Sigmoid colon (tissue), 7 donors: ENCODE data around the gene DLGAP4. TPM values are rescaled to one million over a fixed set of nuclear protein-coding genes. Genes with fewer than 3 reads are reported as not detected.

Source experiments
- DNase-seq: peaks from one replicate; pipeline ENCODE4 v3.0.0-alpha.2; 2019
- H3K27ac ChIP-seq, 4 donors: fragments of 200-600 bp; sonication (generic); one replicate each; pipeline ENCODE4 v1.5.1; 2016 to 2019; ENCODE audit warnings: mild to moderate bottlenecking in 1 of 4
- H3K27me3 ChIP-seq, 3 donors: fragments of 200-600 bp; sonication (generic); one replicate each; pipeline ENCODE4 v1.5.1; 2019; ENCODE audit warnings: mild to moderate bottlenecking in 1 of 3
- H3K36me3 ChIP-seq, 4 donors: fragments of 200-600 bp; sonication (generic); one replicate each; pipeline ENCODE4 v1.5.1; 2016 to 2019
- H3K4me1 ChIP-seq, 4 donors: fragments of 200-600 bp; sonication (generic); one replicate each; pipeline ENCODE4 v1.5.1; 2017 to 2019
- H3K4me3 ChIP-seq, 4 donors: fragments of 200-600 bp; sonication (generic); one replicate each; pipeline ENCODE4 v1.5.1; 2017 to 2019; ENCODE audit warnings: mild to moderate bottlenecking in 2 of 4, moderate library complexity in 1 of 4
- H3K9me3 ChIP-seq, 4 donors: fragments of 200-600 bp in 3 of 4; sonication (generic) in 3 of 4; one replicate each; pipeline versions ENCODE4 v1.5.1 to v1.6.1; 2013 to 2019
- CTCF ChIP-seq, 4 experiments: fragments of 450-650 bp in 3 of 4; fragments of 200-600 bp in 1 of 4; IDR thresholded peaks; one replicate each; pipeline ENCODE4 v1.5.1; 2016 to 2019; ENCODE audit warnings: antibody characterized with exemption in 4 of 4, mild to moderate bottlenecking in 3 of 4, moderate library complexity in 2 of 4
- EP300 ChIP-seq, 4 donors: sonication (generic); formaldehyde crosslinking; IDR thresholded peaks; one replicate each; pipeline ENCODE4 v1.6.1; 2017; ENCODE audit warnings: antibody characterized with exemption in 4 of 4
- POLR2A ChIP-seq, 2 donors: fragments of 450-650 bp; IDR thresholded peaks; one replicate each; pipeline ENCODE4 v1.6.1; 2016; ENCODE audit warnings: antibody characterized with exemption in 2 of 2, mild to moderate bottlenecking in 2 of 2, moderate library complexity in 2 of 2
- POLR2AphosphoS5 ChIP-seq, 4 donors: sonication (generic); formaldehyde crosslinking; IDR thresholded peaks; one replicate each; pipeline ENCODE4 v1.6.1; 2017; ENCODE audit warnings: antibody characterized with exemption in 4 of 4
- whole genome bisulfite sequencing, 2 donors: extraction: QIAGEN DNeasy Blood & Tissue Kit; methylation state at CpG; one replicate each; pipeline ENCODE4 v1.1.7; 2013; 5-methylcytosine and 5-hydroxymethylcytosine counted together
- intact Hi-C: fragments of 100-400 bp; cut with DNase I; formaldehyde crosslinking; loops from one replicate; pipeline ENCODE4 v1.15.1; 2023
- polyA plus RNA-seq, 3 donors: library from polyadenylated mRNA; stranded (reverse); fragments of 200-250 nt; gene quantifications; one replicate each; pipeline ENCODE4 v1.2.3, GENCODE V29; 2013
- total RNA-seq, 4 donors: library from RNA; depleted of rRNA; stranded (reverse); fragments of >200 nt; gene quantifications; one replicate each; pipeline ENCODE4 v1.1.0, GENCODE V29; 2016
- donor health status: healthy with polysubstance abuse.
- donor health status: Bipolar disorder and iron deficiency.
- donor health status: healthy.

The DLGAP4 gene
- total and polyA plus RNA-seq, 7 donors: 21.0 to 60.7 (median 36.9) TPM

DNA sequence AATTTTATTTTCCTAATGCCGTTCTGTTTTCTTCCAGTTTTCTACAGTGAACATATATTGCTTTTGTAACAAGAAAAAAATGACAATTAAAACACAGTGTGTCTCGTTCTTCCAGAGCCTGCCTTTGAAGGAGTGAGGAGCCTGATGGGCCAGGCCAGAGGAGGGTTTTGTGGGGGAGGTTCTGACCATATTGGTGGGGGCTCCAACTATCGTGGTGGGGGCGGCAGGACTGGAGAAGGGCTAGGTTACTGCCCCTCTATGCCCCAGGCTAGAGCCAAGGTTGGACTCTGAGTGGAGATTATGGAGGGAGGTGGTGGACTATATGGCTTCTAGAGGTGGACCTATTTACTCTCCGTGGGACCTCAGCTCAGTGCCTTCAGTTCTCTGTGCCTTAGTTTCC lies 24.0 kb downstream of the DLGAP4 start:
- Histone ChIP-seq H3K27me3 (peaks cover 0 to 35% (median 9%) of the 10 kb centered on the region in 3 donors), H3K4me1 (no peaks in the 10 kb centered on the region), H3K4me3 (no peak overlapping the region), H3K36me3 (no peaks in the 10 kb centered on the region), H3K27ac (no peak overlapping the region), H3K9me3 (peaks cover 0 to 8% (median 0%) of the 10 kb centered on the region in 4 donors)
- WGBS, 2 donors: 82 to 85% methylated on average over 5 of the region's 5 CpGs
- no peak for DNase-seq
- TF ChIP-seq CTCF (IDR thresholded peaks at IDR 0.05) (no peak), POLR2A (IDR thresholded peaks at IDR 0.05) (no peak), POLR2AphosphoS5 (IDR thresholded peaks at IDR 0.05) (no peak), EP300 (IDR thresholded peaks at IDR 0.05) (no peak)
- intact Hi-C loops: no loop called here

- Histone ChIP-seq H3K9me3 (no peaks in the 10 kb centered on the region), H3K36me3 (no peaks in the 10 kb centered on the region), H3K27ac (no peak overlapping the region), H3K4me3 (no peak overlapping the region), H3K27me3 (peaks cover 0 to 46% (median 14%) of the 10 kb centered on the region in 3 donors), H3K4me1 (no peaks in the 10 kb centered on the region)
- WGBS, 2 donors: 26 to 28% methylated on average over 7 of the region's 7 CpGs
- no peak for TF ChIP-seq CTCF (IDR thresholded peaks at IDR 0.05)
- no peak for DNase-seq
- intact Hi-C loops: no loop called here
Measured at GRCh38 chr20:36331209-36331608, 25.1 kb downstream of the DLGAP4 start.

- intact Hi-C loops: no loop called here
- H3K27ac ChIP-seq: no peak overlapping the region
Measured at GRCh38 chr20:36333841-36334240, 27.7 kb downstream of the DLGAP4 start.

GRCh38 chr20:36334281-36335205 lies 28.4 kb downstream of the DLGAP4 start:
- Histone ChIP-seq H3K4me3 (no peak overlapping the region), H3K9me3 (no peaks in the 10 kb centered on the region), H3K27ac (no peak overlapping the region), H3K36me3 (no peaks in the 10 kb centered on the region), H3K27me3 (peaks cover 0 to 60% (median 14%) of the 10 kb centered on the region in 3 donors), H3K4me1 (no peaks in the 10 kb centered on the region)
- WGBS, 2 donors: 55 to 65% methylated on average over 20 of the region's 20 CpGs
- no peak for DNase-seq
- TF ChIP-seq CTCF (IDR thresholded peaks at IDR 0.05) (no peak), POLR2A (IDR thresholded peaks at IDR 0.05) (no peak), EP300 (IDR thresholded peaks at IDR 0.05) (no peak), POLR2AphosphoS5 (IDR thresholded peaks at IDR 0.05) (no peak)
- intact Hi-C loops: no loop called here

More at GRCh38 chr20:36333841-36334240, 27.7 kb downstream of the DLGAP4 start:
- H3K36me3 ChIP-seq: no peaks in the 10 kb centered on the region
- no peak for DNase-seq
- no peak for TF ChIP-seq POLR2A (IDR thresholded peaks at IDR 0.05)
- no peak for TF ChIP-seq EP300 (IDR thresholded peaks at IDR 0.05)
- TF ChIP-seq CTCF (IDR thresholded peaks at IDR 0.05): no peak
- no peak for TF ChIP-seq POLR2AphosphoS5 (IDR thresholded peaks at IDR 0.05)
- no peaks in the 10 kb centered on the region for H3K9me3 ChIP-seq
- 60 to 85% methylated on average over 5 of the region's 5 CpGs for whole genome bisulfite sequencing, 2 donors
- peaks cover 0 to 61% (median 14%) of the 10 kb centered on the region in 3 donors for H3K27me3 ChIP-seq
- no peak overlapping the region for H3K4me3 ChIP-seq
- no peaks in the 10 kb centered on the region for H3K4me1 ChIP-seq
